ENCODE results near the gene MAP1S. TPM values are rescaled to one million over a fixed set of nuclear protein-coding genes. Genes with fewer than 3 reads are reported as not detected.

MAP1S gene
- total and polyA plus RNA-seq, 2 donors (not counting 1 experiment from before 2014, with no cell fraction given) = 10.5 to 18.3 TPM

- H4K20me1 ChIP-seq (ENCODE audit: control insufficient read depth, extremely low read depth, insufficient read depth, low read length) = no peaks in the 10 kb centered on the region
- no peaks in the 10 kb centered on the region for H3K9me3 ChIP-seq (ENCODE audit: control insufficient read depth, insufficient read depth, low read depth, low read length)
- H3K36me3 ChIP-seq (ENCODE audit: control insufficient read depth, insufficient read depth, low read length) = no peaks in the 10 kb centered on the region
- H3K4me3 ChIP-seq (replicated peaks in 1 of 4; ENCODE audit: control extremely low read depth in 1 of 4, insufficient read depth in 1 of 4, low read depth in 3 of 4, low read length in 4 of 4) = no peak overlapping the region
- no peaks in the 10 kb centered on the region for H3K79me2 ChIP-seq (ENCODE audit: control insufficient read depth, insufficient read depth, low read length)
- no peak for TF ChIP-seq EZH2 (IDR thresholded peaks at IDR 0.05; ENCODE audit: low read length, missing control alignments)
- H2AFZ ChIP-seq (ENCODE audit: low read length) = no peak overlapping the region
- peaks cover 5% of the 10 kb centered on the region for H3K4me1 ChIP-seq (ENCODE audit: control insufficient read depth, extremely low read depth, insufficient read depth, low read length)
- no peak for DNase-seq (ENCODE audit: low read depth in 2 of 2)
- peaks cover 3% of the 10 kb centered on the region for H3K27me3 ChIP-seq (ENCODE audit: control insufficient read depth, insufficient read depth, low read length)
- no peak overlapping the region for H3K4me2 ChIP-seq (ENCODE audit: extremely low read depth, insufficient read depth, low read length)
- H3K27ac ChIP-seq (ENCODE audit: insufficient read depth, low read length) = no peak overlapping the region
- no peak overlapping the region for H3K9ac ChIP-seq (ENCODE audit: insufficient read depth, low read length)
Measured at GRCh38 chr19:17678836-17679235, 40.4 kb upstream of the MAP1S start.

GRCh38 chr19:17679526-17680229 is 39.6 kb upstream of the MAP1S start:
- no peak for DNase-seq (ENCODE audit: low read depth in 2 of 2)

GRCh38 chr19:17680230-17680722 is 39.0 kb upstream of the MAP1S start:
- Histone ChIP-seq H3K27ac (ENCODE audit: insufficient read depth, low read length) (no peak overlapping the region), H3K4me2 (ENCODE audit: extremely low read depth, insufficient read depth, low read length) (peak overlapping the region; percentile 32), H3K36me3 (ENCODE audit: control insufficient read depth, insufficient read depth, low read length) (no peaks in the 10 kb centered on the region), H3K9ac (ENCODE audit: insufficient read depth, low read length) (no peak overlapping the region), H3K27me3 (ENCODE audit: control insufficient read depth, insufficient read depth, low read length) (peaks cover 8% of the 10 kb centered on the region), H3K4me3 (replicated peaks in 1 of 4; ENCODE audit: control extremely low read depth in 1 of 4, insufficient read depth in 1 of 4, low read depth in 3 of 4, low read length in 4 of 4) (peak overlapping the region in 1 of 4 experiments; percentile 14), H3K4me1 (ENCODE audit: control insufficient read depth, extremely low read depth, insufficient read depth, low read length) (peaks cover 5% of the 10 kb centered on the region), H4K20me1 (ENCODE audit: control insufficient read depth, extremely low read depth, insufficient read depth, low read length) (no peaks in the 10 kb centered on the region), H3K79me2 (ENCODE audit: control insufficient read depth, insufficient read depth, low read length) (no peaks in the 10 kb centered on the region), H2AFZ (ENCODE audit: low read length) (no peak overlapping the region), H3K9me3 (ENCODE audit: control insufficient read depth, insufficient read depth, low read depth, low read length) (no peaks in the 10 kb centered on the region)
- TF ChIP-seq CTCF (conservative IDR thresholded peaks at IDR 0.05 in 1 of 2, IDR thresholded peaks at IDR 0.05 in 1 of 2; ENCODE audit: low read depth in 1 of 2, low read length in 2 of 2) (no peak), EZH2 (IDR thresholded peaks at IDR 0.05; ENCODE audit: low read length, missing control alignments) (no peak)
- DNase-seq (ENCODE audit: low read depth in 2 of 2) = peak; percentile 36 to 42

More at GRCh38 chr19:17679526-17680229, 39.6 kb upstream of the MAP1S start:
- peak overlapping the region; percentile 53 for H3K9ac ChIP-seq (ENCODE audit: insufficient read depth, low read length)
- no peaks in the 10 kb centered on the region for H3K79me2 ChIP-seq (ENCODE audit: control insufficient read depth, insufficient read depth, low read length)
- H4K20me1 ChIP-seq (ENCODE audit: control insufficient read depth, extremely low read depth, insufficient read depth, low read length) = no peaks in the 10 kb centered on the region
- no peaks in the 10 kb centered on the region for H3K9me3 ChIP-seq (ENCODE audit: control insufficient read depth, insufficient read depth, low read depth, low read length)
- H3K36me3 ChIP-seq (ENCODE audit: control insufficient read depth, insufficient read depth, low read length) = no peaks in the 10 kb centered on the region
- peak overlapping the region; percentile 32 for H3K4me2 ChIP-seq (ENCODE audit: extremely low read depth, insufficient read depth, low read length)
- no peak overlapping the region for H2AFZ ChIP-seq (ENCODE audit: low read length)
- TF ChIP-seq EZH2 (IDR thresholded peaks at IDR 0.05; ENCODE audit: low read length, missing control alignments) (no peak), CTCF (conservative IDR thresholded peaks at IDR 0.05 in 1 of 2, IDR thresholded peaks at IDR 0.05 in 1 of 2; ENCODE audit: low read depth in 1 of 2, low read length in 2 of 2) (no peak)
- H3K4me3 ChIP-seq (replicated peaks in 1 of 4; ENCODE audit: control extremely low read depth in 1 of 4, insufficient read depth in 1 of 4, low read depth in 3 of 4, low read length in 4 of 4) = peak overlapping the region in 1 of 4 experiments; percentile 14
- peak overlapping the region; percentile 32 for H3K27ac ChIP-seq (ENCODE audit: insufficient read depth, low read length)
- H3K4me1 ChIP-seq (ENCODE audit: control insufficient read depth, extremely low read depth, insufficient read depth, low read length) = peaks cover 5% of the 10 kb centered on the region
- H3K27me3 ChIP-seq (ENCODE audit: control insufficient read depth, insufficient read depth, low read length) = peaks cover 8% of the 10 kb centered on the region

Data from fibroblast of lung (primary cell).